Suppressor macrophage treated with lipopolysaccharide for 4 hours (primary cell): Measurements from ENCODE around the gene GSDME.

Source experiments
- DNase-seq: peaks from one replicate; pipeline ENCODE4 v3.0.0-alpha.2; 2020

Gene GSDME

DNA sequence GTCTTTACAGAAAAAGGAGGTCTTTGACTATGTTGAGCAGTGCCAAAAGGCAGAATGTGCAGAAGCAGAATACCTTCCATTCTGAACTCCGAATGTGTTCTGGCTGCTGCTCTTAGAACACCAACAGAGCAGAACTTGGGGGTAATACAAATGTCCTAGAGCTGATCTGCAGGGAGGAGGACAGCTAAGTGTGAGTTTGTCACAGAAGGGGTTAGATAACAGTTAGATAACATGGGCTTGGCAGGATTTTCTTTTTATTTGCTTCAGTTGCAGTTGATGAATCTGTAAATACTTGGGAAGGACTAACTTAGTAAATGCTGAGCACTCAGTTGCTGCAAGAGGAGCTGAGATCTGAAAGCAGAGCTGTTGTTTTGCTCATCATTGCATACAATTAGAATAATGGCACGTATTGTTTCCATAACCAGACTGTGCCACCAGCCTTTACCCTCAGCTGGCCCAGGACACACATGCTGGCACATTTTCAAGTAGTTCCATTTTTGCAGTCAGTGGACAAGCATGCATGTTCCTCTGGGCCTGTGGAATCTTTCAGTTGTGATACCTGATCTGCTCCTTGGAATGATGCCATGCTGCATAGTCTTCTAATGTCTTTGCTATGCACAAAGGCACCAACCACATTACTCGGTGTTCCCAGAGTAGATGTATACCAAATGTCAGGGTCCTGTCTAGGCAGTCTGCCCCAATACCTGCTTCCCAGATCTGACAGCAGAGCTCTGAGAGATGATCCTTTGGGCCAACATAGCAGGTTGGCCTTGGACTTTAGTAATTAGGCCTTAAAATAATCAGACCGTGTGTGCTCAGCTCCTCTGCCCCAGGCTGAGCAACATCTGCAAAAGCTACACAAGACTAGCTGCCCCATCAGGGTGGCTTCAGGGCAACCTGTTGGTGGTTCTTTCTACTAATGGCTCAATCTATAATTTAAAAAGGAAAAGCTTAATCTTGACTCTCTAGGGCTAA, 55.7 kb downstream of the GSDME start:
- DNase-seq = no peak

DNA sequence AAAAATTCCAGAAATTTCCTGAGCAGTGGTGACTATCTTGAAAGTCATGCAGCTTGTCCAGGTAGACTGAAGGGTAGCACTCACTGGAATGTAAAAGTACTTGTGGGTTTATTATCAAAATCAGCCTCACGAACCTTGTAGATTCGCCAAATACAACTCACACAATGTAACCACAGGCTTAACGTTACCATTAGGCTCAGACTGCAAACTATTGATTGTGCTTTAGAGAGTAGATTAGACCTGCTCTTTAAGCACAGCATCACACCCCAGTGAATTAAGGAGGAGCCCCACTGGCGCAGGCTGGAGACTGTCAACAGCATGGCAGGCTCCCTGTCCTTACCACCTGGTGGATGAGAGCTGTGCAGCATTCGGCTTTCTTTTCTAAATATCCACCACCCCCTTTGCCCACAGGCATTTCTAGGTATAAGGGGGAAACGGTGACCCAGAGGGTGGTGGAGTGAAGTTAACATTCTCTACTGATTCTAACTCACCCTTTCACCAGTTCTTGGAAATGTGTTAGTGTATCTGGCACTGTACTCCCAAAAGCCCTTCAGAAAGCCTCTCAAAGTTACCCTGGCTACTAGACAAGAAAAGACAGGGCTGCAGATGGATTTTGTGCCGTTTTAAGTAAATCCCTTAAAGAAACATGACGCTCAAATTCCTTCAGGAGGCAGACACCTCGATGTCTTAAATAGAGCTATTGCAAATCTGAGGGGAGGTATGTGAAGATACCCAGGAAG, 56.6 kb downstream of the GSDME start:
- no peak for DNase-seq

DNA sequence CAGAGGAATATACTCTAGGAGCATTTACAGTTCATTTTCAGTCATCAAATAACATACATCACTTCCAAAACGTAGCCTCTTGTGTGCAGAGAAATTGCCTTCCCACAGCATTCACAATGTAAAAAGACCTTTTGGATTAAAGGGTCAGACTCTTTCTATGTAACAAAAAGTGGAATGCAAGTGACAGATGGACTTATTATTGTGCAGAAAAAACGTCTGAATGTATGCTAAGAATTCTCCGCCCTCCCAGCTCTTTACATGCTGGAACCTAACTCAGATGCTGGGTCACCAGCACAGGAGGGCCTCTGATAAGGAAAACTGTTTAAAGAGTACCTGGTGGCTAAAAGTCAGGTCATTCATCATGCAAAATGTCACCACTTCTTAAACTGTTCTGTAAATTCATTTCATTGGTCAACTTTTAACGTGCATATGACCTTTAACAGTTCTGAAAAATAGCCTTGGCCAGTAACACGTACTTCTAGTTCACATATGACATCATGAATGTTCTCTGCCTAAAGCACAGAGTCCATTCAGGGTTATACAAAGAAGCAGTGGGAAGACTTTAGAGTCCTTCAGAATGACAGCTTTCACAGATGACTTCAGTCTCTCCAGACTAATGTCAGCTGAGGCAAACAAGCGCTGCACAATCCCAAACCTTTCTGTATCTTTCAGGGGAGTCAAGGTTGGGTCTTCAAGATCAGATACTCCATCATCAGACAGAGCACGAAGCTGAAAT, 58.6 kb downstream of the GSDME start:
- DNase-seq = no peak

DNA sequence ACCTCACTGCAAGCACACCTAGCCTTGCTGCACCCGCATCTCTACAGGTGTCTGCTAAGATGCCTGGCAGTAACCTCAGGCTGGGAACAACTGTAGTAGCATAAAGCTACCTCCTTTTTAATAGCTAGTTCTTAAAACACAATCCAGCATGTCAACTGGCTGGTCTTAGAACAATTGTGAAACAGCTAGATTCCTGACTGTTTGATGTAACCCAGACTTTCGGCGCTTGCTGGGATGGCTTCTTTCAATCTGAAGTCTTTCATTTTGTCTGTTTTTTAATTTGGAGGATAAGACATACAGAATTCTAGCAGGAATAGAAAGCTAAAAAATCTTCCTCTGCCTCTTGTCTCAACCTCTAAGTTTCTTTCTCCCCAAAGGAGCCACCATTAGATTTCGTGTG, 59.8 kb downstream of the GSDME start:
- DNase-seq = no peak

DNA sequence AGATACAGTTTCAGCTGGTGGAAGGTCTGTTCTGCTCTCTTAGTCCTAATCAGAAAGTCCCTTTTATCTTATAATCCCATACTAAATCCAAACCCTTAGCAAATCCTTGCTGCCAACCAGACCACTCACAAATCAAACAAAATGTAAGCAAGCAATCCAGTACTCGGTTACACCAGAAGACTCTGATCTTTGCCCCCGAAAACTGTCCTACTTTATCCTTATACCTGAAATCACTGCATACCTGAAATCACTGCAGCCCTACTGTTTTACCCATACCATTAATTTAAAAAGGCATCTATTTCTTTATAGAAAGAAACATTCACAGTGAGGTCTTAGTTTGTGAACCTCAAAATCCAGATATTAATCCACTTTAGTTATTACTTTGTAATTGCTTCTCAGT, 64.7 kb downstream of the GSDME start:
- DNase-seq = no peak

DNA sequence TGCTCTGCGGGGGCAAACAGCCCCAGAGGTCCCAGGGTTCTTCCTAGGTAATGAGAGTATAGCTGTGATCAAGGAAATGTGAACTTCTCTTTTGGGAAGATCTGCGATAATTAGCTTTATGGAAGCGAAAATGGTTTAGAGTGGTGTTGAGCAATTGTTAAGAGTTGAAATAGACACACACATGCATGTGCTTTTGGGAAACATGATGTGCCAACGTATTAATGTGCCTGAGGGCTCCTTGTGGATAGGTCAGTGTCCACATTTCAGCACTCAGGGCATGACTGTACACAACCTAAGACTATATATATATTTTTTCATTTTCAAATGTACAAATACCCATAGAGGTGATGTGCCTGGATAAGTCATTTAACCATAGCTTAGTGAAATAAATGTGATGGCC, 67.0 kb downstream of the GSDME start:
- peak; percentile 54 for DNase-seq

DNA sequence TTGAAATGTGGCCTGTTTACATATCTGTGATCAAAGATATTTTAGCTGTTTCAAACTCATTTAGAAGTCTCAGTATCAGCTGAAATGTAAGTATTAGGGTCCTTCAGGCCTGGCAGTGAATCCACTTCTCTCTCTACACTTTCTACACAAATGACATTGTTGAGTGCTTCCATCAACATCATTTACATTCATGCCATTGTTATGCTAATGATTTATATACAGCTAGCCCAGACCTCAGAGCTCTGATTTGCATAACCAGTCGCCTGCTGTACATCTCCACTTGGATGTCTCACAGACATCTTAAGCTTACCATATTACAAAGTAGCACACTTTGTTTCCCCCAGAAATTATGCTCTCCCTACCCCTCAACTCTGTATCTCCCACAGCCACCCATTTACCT, 71.6 kb downstream of the GSDME start:
- no peak for DNase-seq

DNA sequence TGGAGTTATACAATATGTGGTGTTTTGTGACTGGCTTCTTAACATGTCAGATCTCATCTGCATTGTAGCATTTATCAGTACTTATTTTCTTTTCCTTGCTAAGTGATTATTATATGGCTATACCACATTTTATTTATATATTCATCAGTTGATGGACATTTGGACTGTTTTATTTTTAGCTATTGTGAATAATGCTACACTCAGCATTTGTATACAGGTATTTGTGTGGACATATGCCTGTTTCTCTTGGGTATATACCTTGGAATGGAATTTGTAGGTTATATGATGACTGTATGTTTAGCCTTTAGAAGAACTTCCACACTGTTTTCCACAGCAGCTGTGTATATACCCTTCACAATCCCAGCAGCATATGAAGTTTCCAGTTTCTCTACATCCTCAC, 86.5 kb downstream of the GSDME start:
- no peak for DNase-seq

DNA sequence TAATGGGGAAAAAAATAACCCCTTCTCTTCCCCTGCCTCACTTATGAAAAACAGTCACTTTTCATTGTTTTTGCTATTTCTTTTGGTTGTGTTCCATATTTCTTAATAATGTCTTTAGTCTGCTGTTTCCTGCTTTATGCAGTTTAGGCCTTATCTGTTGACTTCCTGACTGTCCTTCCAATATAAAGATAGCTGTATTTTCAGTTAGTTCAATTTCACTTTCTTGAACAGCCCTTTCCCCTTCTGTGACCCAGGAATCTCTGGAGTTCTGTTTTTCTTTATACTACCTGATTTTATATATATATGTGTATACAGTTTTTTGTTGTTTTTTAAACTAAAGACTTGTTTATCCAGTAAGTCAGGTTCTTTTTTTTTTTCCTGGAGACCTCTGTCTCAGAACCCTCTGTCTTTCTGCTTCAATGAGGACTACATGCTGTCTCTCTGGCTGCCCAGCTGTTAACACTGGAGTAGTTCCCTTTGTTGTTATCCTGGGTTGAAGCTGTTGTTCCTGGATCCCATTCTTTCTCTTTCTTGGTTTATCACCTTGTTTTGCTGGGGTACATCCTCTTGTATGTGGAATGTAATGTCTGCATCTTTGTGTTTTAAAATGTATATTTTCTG, 87.2 kb downstream of the GSDME start:
- DNase-seq = no peak

DNA sequence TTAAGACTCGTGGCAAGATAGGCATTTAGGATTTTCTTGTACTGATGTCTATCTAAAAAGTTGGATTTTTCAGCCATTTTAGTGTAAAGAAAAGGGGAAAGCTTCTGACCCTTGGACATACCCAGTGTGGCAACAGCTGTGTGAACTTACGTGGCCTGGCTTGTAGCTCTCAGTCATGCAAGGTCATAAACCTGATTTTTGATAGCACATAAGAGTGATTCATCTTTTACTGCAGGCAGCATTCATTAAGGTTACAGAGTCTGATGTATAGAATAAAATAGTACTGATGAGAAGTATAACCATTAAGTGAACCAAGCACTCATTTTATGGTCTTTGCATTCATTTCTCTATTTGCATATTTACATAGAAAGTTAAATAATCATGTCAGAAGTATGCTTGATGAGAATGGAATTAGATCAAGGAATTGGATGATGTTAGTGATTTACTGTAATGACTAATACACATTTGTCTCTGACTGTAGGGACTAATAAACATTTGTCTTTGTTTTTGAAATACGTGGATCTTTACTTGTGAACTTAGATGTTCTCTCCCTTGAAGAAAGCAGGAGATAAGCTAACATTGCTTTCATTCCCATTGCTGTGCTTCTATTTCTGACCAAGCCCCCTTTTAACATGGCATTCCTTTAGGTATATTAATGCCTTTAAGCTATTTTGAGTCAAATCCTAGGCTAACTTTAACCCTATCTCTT, 88.2 kb downstream of the GSDME start:
- no peak for DNase-seq

DNA sequence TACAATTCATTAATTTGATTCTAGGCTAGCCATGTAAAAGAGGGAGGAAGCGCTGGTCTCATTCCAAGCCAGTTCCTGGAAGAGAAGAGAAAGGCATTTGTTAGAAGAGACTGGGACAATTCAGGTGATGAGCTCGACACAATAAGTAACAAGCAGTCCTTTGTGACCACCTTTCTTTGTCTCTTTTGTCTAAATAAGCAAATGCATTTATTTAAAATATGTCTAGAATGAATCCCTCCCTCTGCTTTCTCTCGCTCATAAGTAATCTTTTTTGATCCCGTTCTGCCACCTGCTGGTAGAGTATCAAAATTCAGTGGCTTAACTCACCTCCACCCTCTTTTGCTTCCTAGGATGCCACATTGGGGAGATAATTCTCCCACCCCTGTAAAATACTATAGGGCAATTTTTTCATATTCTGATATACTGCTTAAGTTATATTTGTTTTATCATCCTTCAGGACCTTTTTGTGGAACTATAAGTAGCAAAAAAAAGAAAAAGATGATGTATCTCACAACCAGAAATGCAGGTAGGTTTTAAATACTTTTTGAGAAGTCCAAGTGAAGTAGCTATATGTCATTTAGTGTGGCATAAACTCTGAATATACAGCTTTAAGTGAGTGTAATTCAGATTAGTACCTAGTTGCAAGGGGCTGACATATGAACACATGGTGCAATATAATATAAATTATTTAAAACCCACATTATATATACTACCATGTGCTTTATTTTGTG, 91.5 kb downstream of the GSDME start:
- peak; percentile 68 for DNase-seq

DNA sequence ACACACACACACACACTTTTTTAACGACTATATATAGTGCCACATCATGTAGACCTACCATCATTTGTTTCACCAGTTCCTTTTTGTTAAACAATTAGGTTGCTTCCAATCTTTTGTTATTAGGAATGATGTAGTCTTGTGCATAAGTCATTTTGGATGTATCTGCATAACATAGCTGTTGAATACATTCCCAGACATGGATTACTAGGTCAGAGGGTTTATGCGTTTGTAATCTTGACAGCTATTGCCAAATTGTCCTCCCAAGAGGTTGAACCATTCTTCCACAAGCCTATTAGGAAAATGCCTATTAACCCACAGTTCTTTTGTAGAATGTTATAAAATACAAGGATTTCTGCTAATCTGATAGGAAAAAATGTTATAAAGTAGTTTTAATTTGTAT, 96.7 kb downstream of the GSDME start:
- DNase-seq = no peak

DNA sequence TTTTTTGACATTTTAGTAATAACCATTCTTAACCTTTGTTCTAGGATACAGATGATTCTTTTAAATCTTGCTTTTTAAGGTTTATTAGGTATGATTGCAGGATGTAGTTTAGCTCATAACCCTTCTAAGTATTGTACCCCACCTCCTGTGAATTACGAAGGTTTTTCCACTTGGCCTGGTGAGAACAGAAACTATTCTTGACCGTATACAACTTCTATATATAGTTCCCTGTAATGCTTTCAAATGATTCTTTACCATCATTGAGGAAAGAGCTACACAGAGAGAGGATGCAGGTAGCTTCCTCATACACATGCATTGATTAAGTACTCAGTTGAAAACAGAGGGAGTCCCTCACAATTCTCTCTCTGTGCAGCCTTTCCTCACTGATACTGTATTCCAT, 97.8 kb downstream of the GSDME start:
- no peak for DNase-seq

DNA sequence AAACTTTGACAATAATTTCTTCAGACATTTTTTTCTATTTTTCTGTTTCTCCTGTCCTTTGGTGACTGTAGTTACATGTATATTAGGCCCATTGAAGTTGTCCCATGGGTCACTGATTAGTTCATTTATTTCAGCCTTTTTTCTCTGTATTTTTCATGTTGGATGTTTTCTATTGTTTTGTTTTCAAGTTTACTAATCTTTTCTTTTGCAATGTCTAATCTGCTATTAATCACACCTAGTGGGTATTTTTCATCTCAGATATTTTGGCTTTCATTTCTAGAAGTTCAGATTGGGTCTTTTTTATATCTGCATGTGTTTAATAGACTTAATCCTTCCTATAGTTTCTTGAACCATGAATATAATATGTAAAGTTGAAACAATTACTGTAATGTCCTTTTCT, 99.3 kb downstream of the GSDME start:
- DNase-seq = no peak

DNA sequence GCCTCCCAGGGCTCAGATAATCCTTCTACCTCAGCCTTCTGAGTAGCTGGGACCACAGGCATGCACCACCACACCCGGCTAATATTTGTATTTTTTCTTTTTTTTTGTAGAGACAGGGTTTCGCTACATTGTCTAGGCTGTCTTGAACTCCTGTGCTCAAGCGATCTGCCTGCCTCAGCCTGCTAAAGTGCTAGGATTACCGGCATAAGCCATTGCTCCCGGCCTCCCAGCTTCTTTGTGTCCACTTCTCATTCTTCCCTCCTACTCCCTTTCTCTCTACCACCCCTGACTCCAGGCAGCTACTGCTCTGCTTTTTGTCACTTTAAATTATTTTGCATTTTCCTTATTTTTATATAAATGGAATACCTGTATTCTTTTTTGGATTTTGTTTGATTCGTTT, 100.7 kb downstream of the GSDME start:
- no peak for DNase-seq

DNA sequence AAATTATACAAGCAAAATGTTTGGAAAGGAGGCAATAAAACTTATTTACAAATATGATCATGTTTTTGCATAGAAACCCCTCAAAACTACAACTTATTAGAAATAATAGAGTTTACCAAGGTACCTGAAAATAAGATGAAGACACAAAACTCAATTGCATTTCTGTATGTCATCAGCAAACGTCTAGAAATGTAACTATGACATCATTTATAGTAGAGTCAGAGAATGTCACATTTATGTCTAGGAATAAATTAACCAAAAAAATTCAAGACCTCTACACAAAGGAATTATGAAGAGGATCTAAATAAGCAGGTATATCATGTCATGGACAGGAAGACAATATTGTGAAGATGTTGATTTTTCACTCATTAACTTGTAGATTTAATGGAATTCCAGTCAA, 103.0 kb downstream of the GSDME start:
- no peak for DNase-seq

DNA sequence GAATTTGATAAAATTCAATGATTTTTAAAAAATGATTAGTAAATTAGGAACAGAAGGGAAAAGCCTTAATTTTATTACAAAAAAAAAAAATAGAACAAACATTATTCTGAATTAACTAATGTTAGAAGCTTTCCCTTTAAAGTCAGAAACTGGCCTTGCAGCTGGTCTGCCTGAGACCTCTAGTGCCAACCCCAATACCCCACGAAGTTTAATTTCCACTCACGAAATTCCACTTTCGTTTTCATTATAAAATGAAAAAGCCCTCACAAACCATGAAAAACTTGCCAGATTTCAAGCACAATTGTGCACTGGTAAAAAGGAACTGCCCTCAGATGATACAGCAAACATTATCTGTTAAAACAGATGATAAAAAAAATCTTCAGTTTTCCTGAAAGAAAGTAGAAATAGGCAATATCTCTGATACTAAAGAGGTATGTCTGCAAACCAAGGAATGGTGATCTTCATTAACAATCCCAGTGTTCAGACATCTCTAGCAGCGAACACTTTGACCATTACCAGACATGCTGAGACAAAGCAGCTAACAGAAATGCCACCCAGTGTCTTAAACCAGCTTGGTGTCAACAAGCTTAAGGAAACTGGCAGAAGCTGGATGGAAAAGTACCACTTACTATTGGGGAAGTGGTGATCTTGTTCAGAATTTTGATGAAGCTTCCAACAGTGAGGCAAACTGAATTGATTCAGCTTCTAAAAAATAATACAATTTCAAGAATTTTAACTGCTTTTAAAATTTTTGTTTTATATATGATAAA, 103.8 kb downstream of the GSDME start:
- DNase-seq = peak; percentile 18

DNA sequence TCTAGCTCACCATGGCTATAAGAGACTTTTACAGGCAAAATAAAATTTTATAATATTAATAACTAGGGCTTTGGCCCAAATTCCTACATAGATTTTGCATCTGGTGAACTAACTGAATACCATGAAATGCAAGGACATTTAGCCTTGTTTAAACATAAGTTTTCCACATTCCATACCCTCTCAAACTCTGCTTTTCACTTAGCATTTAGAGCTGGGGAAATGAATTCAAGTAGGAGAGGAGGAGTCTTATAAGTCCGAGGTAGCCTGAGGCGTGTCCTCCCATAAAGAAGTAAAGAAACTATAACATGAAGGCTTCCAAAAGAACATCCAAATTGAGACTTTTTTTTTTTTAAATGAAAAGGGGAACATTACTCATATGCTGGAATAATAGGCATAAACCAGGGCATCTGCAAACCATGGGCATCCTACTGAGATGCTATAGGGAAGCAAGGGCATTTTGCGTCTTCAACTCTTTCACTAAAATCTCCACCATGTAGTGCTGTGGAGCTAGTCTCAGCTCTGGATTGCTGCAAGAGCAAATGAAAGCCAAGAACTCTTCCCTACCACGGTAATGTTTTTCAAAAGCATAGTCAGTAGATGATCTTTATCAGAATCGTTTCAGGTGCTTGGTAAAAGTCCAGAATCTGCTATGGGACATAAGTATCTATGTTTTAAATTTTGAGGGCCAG, 104.9 kb downstream of the GSDME start:
- no peak for DNase-seq
